HUES48 (cell line): ENCODE data around the gene ARGLU1.
"Not testable (repeated sequence)": the region's sequence is repeated elsewhere in the genome, so short reads cannot be mapped to it uniquely, and the experiment has no call there.

Experiments
- H3K27ac ChIP-seq: one replicate; pipeline ENCODE4 v1.7.0; 2013; ENCODE audit warnings: low read depth, low read length, inconsistent platforms
- H3K27me3 ChIP-seq: 2 replicates; pipeline ENCODE4 v1.6.1; 2013; ENCODE audit warnings: mild to moderate bottlenecking, low read length; ENCODE audit not compliant: control insufficient read depth, insufficient read depth
- H3K36me3 ChIP-seq: 2 replicates; pipeline ENCODE4 v1.6.1; 2013; ENCODE audit warnings: low read length; ENCODE audit not compliant: control insufficient read depth, insufficient read depth
- H3K4me1 ChIP-seq: 2 replicates; pipeline ENCODE4 v1.6.1; 2013; ENCODE audit warnings: mild to moderate bottlenecking, low read length; ENCODE audit not compliant: control insufficient read depth, insufficient read depth
- H3K4me3 ChIP-seq: 2 replicates; pipeline ENCODE4 v1.5.1; 2013; ENCODE audit warnings: mild to moderate bottlenecking, low read depth, low read length
- H3K9ac ChIP-seq: 2 replicates; pipeline ENCODE4 v1.6.1; 2013; ENCODE audit warnings: mild to moderate bottlenecking, low read depth, low read length, moderate library complexity
- H3K9me3 ChIP-seq: 2 replicates; pipeline ENCODE4 v1.6.1; 2013; ENCODE audit warnings: low read length; ENCODE audit not compliant: control insufficient read depth, insufficient read depth

ARGLU1 gene

DNA sequence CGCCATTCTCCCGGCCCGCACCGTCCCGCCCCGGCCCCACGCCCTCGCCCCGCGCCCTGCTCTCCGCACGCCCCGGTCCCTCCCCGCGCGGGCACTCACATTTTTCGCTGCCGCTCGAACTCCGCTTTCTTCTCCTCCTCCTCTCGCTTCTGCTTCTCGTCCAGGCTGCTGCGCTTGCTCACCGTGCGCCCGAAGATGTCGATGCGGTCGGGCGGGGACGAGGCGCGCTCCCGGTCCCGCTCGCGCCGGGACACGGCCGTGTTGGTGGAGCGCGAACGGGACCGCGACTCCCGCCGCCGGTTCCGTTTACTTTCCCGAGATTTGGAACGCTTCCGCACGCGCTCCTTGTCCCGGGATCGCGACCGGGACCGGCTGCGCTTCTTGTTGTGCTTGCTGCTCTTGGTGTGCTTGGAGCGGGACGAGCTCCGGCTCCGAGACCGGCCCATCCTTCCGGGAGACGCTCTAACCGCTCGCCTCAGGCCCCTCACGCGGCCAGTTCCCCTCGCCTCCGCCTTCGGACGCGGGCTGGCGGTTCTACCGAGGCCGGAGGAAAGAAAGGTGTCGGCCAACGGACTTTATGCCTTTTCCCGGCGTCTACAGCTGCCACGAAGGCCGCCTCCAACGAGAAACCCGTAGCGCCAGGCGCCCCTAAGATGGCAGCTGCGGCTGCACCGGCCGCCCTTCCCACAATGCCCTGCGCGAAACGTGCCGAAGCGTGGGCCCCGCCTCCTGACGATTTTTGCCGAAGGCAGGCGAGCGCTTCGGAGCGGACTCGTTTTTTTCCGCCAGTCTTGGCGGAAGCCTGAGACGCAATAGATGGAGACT is at the start of gene ARGLU1:
TSS of gene ARGLU1 (minus strand) at position 664 of the 825 bp plus-strand sequence. CDS start at position 446, 218 bp downstream.
- Histone ChIP-seq H3K27me3 (no peaks in the 10 kb centered on the region), H3K4me3 (peak within 1 kb of the TSS; percentile 98), H3K9ac (peak within 1 kb of the TSS; percentile 98), H3K9me3 (no peaks in the 10 kb centered on the region), H3K27ac (peak within 1 kb of the TSS; percentile 95), H3K4me1 (peaks cover 41% of the 10 kb centered on the region), H3K36me3 (no peaks in the 10 kb centered on the region)

DNA sequence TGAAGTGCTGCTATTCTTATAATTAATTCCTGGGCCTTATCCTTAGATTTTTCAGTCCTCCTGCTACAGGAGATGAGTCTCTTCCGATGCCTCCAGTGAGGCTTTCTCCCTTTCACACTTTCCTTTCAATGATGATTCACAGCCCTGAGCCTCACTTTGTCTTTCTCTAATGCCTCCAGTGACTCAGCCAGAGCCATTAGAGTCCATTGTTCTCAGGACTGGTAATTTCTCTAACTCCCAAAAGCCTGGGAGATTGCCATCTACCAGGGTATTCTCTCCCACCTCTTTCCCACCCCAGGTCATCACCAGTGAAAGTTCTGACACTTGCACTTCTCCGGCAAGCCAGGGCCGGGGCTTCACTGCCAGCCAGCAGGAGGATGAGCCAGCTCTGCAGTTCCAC is 49.6 kb upstream of the ARGLU1 start:
- no peaks in the 10 kb centered on the region for H3K9me3 ChIP-seq
- peak overlapping the region; percentile 79 for H3K27ac ChIP-seq
- no peak overlapping the region for H3K4me3 ChIP-seq
- peaks cover 3% of the 10 kb centered on the region; the same call in 1 of the 2 replicates for H3K4me1 ChIP-seq
- no peaks in the 10 kb centered on the region for H3K27me3 ChIP-seq
- H3K9ac ChIP-seq: no peak overlapping the region
- H3K36me3 ChIP-seq: no peaks in the 10 kb centered on the region

GRCh38 chr13:106616729-106617128 is 48.8 kb upstream of the ARGLU1 start:
- Histone ChIP-seq H3K4me3 (no peak overlapping the region), H3K4me1 (peaks cover 3% of the 10 kb centered on the region; the same call in 1 of the 2 replicates), H3K27me3 (no peaks in the 10 kb centered on the region), H3K27ac (peak overlapping the region; percentile 79), H3K36me3 (no peaks in the 10 kb centered on the region), H3K9ac (no peak overlapping the region), H3K9me3 (no peaks in the 10 kb centered on the region)

DNA sequence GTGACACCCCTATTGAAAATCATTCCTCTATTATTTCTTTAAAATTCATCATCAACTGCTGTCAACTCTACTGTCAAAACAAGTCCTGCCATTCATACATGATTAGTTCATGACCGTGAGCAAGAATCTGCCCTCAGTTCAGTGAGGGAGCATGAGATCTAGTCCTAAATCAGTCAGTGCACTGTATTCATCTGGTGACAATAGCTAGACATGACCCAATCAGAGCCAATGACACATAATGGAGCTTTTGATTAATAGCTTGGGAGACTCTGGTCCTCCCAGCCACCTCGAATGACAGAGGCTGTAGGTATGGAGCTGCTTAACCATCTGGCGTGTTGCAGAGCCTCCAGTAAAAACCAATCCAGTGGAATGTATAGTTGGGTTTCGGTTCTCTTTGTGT is 46.9 kb upstream of the ARGLU1 start:
- H3K36me3 ChIP-seq: no peaks in the 10 kb centered on the region
- H3K27me3 ChIP-seq: no peaks in the 10 kb centered on the region
- no peak overlapping the region for H3K4me3 ChIP-seq
- no peak overlapping the region for H3K9ac ChIP-seq
- no peak overlapping the region for H3K27ac ChIP-seq
- peaks cover 3% of the 10 kb centered on the region; the same call in 1 of the 2 replicates for H3K4me1 ChIP-seq
- no peaks in the 10 kb centered on the region for H3K9me3 ChIP-seq

DNA sequence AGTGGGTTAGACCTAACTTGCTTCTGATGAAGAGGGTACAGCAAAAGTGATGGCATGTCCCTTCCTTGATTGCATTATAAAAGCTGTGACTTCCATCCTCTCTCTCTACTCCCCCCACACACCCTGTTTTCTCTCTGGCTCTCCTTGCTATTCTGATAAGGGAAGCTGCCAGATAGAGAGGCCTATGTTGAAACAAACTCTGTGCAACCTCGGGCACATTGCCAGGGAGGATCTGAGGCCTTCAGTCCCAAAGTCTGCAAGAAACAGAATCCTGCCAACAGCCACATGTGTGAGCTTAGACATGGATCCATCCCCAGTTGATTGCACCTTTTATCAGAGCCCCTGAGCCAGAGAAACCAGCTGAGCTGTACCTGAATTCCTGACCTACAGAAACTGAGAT is 44.8 kb upstream of the ARGLU1 start:
- H3K9me3 ChIP-seq: no peaks in the 10 kb centered on the region
- H3K9ac ChIP-seq: no peak overlapping the region
- no peaks in the 10 kb centered on the region for H3K36me3 ChIP-seq
- H3K27ac ChIP-seq: no peak overlapping the region
- H3K4me3 ChIP-seq: no peak overlapping the region
- H3K4me1 ChIP-seq: no peaks in the 10 kb centered on the region
- H3K27me3 ChIP-seq: no peaks in the 10 kb centered on the region

GRCh38 chr13:106610486-106610885 is 42.5 kb upstream of the ARGLU1 start:
- no peak overlapping the region for H3K27ac ChIP-seq
- no peaks in the 10 kb centered on the region for H3K9me3 ChIP-seq
- no peaks in the 10 kb centered on the region for H3K27me3 ChIP-seq
- H3K9ac ChIP-seq: no peak overlapping the region
- no peaks in the 10 kb centered on the region for H3K36me3 ChIP-seq
- no peaks in the 10 kb centered on the region for H3K4me1 ChIP-seq
- H3K4me3 ChIP-seq: no peak overlapping the region

DNA sequence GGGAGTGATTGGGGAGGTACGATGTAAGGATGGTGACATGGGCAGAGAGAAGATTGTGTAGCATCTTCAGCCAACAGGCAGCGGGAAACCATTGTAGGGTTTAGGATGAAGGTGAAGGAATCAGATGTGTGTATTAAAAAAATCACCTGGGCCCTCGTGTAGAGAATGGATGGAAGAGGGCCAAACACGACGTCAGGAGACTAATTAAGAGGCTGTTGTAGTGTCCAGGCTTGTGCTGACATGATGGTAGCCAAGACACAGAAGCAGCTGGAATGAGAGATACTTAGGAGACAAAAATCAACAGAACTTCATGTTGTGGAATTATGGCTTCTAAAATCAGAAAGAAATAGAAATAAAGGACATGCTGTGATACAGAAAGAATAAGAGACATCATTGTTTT is 41.2 kb upstream of the ARGLU1 start:
- no peaks in the 10 kb centered on the region for H3K27me3 ChIP-seq
- H3K36me3 ChIP-seq: no peaks in the 10 kb centered on the region
- H3K9ac ChIP-seq: no peak overlapping the region
- no peaks in the 10 kb centered on the region for H3K9me3 ChIP-seq
- H3K27ac ChIP-seq: no peak overlapping the region
- no peaks in the 10 kb centered on the region for H3K4me1 ChIP-seq
- no peak overlapping the region for H3K4me3 ChIP-seq

- Histone ChIP-seq H3K4me1 (no peaks in the 10 kb centered on the region), H3K9me3 (no peaks in the 10 kb centered on the region), H3K36me3 (no peaks in the 10 kb centered on the region), H3K4me3 (no peak overlapping the region), H3K27me3 (no peaks in the 10 kb centered on the region), H3K27ac (no peak overlapping the region), H3K9ac (no peak overlapping the region)
Measured at GRCh38 chr13:106603546-106603945, 35.6 kb upstream of the ARGLU1 start.

DNA sequence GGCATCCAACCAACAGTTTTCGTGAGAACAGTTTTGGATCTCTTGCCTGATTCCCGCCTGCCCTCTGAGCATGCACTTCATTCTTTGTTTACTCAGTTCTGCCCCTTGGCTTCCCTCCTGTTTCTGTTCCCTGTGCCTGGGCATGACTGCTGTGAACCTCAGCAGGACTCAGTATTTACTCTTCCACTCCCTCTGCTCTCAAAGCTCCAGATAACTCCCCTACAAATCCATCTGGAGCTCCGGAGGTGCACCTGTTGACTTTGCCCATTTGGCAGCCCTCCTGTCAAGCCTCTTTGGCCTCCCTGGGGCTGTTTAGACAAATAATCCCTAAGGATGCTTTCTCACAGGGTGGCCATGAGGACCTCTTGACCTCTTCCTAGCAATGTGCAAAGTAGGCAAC is 34.2 kb upstream of the ARGLU1 start:
- no peak overlapping the region for H3K27ac ChIP-seq
- H3K27me3 ChIP-seq: no peaks in the 10 kb centered on the region
- H3K9ac ChIP-seq: no peak overlapping the region
- no peaks in the 10 kb centered on the region for H3K36me3 ChIP-seq
- H3K9me3 ChIP-seq: no peaks in the 10 kb centered on the region
- no peak overlapping the region for H3K4me3 ChIP-seq
- H3K4me1 ChIP-seq: no peaks in the 10 kb centered on the region

GRCh38 chr13:106601489-106601888 is 33.6 kb upstream of the ARGLU1 start:
- no peaks in the 10 kb centered on the region for H3K27me3 ChIP-seq
- H3K9ac ChIP-seq: no peak overlapping the region
- no peak overlapping the region for H3K4me3 ChIP-seq
- H3K36me3 ChIP-seq: no peaks in the 10 kb centered on the region
- H3K27ac ChIP-seq: no peak overlapping the region
- no peaks in the 10 kb centered on the region for H3K9me3 ChIP-seq
- H3K4me1 ChIP-seq: no peaks in the 10 kb centered on the region

- not testable (repeated sequence) for H3K9ac ChIP-seq, H3K9me3 ChIP-seq, H3K36me3 ChIP-seq
Measured at GRCh38 chr13:106600798-106601135, 32.8 kb upstream of the ARGLU1 start.

More at GRCh38 chr13:106600798-106601135, 32.8 kb upstream of the ARGLU1 start:
- not testable (repeated sequence) for H3K27me3 ChIP-seq, H3K27ac ChIP-seq, H3K4me1 ChIP-seq, H3K4me3 ChIP-seq
